ENCODE results near the gene ADGRG1.

DNA sequence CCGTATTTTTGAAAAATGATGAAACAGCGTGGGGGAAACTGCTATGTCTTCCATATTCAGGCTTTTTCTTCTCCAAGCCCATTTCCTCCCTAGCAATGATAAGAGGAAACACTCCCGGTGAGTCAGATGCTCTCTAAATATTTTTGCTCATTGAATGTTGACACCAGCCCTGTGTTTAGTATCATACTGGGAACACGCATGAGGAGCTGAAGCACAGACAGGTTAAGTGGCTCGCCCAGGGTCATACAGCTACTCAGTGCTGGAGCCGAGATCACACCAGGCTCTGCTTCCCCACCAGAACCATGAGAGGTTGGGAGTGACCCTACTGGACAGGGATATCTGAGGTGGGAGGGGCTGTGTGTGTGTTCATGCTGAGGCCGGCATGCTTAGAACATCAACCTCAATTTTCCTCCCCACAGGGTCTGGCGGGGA, 37.8 kb upstream of the ADGRG1 start:
- TF ChIP-seq, protein P1, sequence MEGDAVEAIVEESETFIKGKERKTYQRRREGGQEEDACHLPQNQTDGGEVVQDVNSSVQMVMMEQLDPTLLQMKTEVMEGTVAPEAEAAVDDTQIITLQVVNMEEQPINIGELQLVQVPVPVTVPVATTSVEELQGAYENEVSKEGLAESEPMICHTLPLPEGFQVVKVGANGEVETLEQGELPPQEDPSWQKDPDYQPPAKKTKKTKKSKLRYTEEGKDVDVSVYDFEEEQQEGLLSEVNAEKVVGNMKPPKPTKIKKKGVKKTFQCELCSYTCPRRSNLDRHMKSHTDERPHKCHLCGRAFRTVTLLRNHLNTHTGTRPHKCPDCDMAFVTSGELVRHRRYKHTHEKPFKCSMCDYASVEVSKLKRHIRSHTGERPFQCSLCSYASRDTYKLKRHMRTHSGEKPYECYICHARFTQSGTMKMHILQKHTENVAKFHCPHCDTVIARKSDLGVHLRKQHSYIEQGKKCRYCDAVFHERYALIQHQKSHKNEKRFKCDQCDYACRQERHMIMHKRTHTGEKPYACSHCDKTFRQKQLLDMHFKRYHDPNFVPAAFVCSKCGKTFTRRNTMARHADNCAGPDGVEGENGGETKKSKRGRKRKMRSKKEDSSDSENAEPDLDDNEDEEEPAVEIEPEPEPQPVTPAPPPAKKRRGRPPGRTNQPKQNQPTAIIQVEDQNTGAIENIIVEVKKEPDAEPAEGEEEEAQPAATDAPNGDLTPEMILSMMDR (IDR thresholded peaks at IDR 0.05) = no peak
- TF ChIP-seq POLR2A (IDR thresholded peaks at IDR 0.05) = no peak

Measured in uterus (tissue), 2 donors.